Epithelial cell of esophagus (primary cell): ENCODE results near the gene KRT1.

Experiments
- DNase-seq: peaks from one replicate; pipeline ENCODE4 v3.0.0; 2010; ENCODE audit warnings: low read depth
- H3K4me3 ChIP-seq: 2 replicates; pipeline ENCODE4 v1.5.1; 2011; ENCODE audit warnings: mild to moderate bottlenecking, low read length, control low read depth
- CTCF ChIP-seq: IDR thresholded peaks from 2 replicates; pipeline ENCODE4 v1.5.1; 2011; ENCODE audit warnings: low read depth, mild to moderate bottlenecking, low read length, control low read depth, inconsistent platforms; ENCODE audit not compliant: insufficient read depth; ENCODE audit errors: missing control alignments

KRT1 gene

GRCh38 chr12:52633383-52633782 lies 46.8 kb downstream of the KRT1 start:
- no peak for DNase-seq
- TF ChIP-seq CTCF, result no peak

GRCh38 chr12:52632656-52633055 lies 47.6 kb downstream of the KRT1 start:
- no peak overlapping the region for H3K4me3 ChIP-seq
- DNase-seq, result no peak
- no peak for TF ChIP-seq CTCF

More at GRCh38 chr12:52633383-52633782, 46.8 kb downstream of the KRT1 start:
- no peak overlapping the region for H3K4me3 ChIP-seq

GRCh38 chr12:52631676-52632459 lies 48.3 kb downstream of the KRT1 start:
- no peak for DNase-seq

GRCh38 chr12:52631264-52631663 lies 48.9 kb downstream of the KRT1 start:
- H3K4me3 ChIP-seq, result no peak overlapping the region
- no peak for TF ChIP-seq CTCF
- DNase-seq, result no peak

More at GRCh38 chr12:52631676-52632459, 48.3 kb downstream of the KRT1 start:
- TF ChIP-seq CTCF, result no peak
- H3K4me3 ChIP-seq, result no peak overlapping the region

- H3K4me3 ChIP-seq, result no peak overlapping the region
- TF ChIP-seq CTCF, result no peak
- no peak for DNase-seq
These were observed 49.5 kb downstream of the KRT1 start for GRCh38 chr12:52630599-52631200.

- H3K4me3 ChIP-seq, result no peak overlapping the region
- TF ChIP-seq CTCF, result no peak
- DNase-seq, result no peak
These were observed 50.2 kb downstream of the KRT1 start for GRCh38 chr12:52630008-52630500.
